ENCODE measurements around the gene FOCAD. TPM values are rescaled to one million over a fixed set of nuclear protein-coding genes. Genes with fewer than 3 reads are reported as not detected.
"Not testable (repeated sequence)": the region's sequence is repeated elsewhere in the genome, so short reads cannot be mapped to it uniquely, and the experiment has no call there.

Gene FOCAD
- total and polyA plus RNA-seq, 10 of the 15 experiments (the other 5 are each of a cell fraction or from before 2014, with no cell fraction given) = 13.7 to 93.0 (median 41.8) TPM

DNA sequence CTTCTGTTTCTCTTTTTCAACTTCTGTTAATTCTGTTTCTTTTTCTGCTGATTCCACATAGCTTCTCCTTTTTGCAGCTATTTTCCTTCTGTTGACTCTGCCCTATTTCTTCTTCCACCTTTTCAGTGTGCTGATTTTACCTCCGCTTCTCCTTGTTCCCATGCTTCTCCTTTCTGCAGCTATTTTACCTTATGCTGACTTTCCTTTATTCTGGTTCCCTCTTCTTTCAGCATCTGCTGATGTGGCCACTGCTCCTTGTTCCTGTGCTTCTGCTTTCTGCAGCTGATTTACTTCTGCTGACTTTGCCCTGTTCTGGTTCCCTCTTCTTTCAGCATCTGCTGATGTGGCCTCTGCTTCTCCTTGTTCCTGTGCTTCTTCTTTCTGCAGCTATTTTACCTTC lies 288.6 kb downstream of the FOCAD start:
- no peak for TF ChIP-seq IKZF1 (conservative IDR thresholded peaks at IDR 0.05)
- TF ChIP-seq HDGF (IDR thresholded peaks at IDR 0.05) = no peak
- no peak for TF ChIP-seq SIN3A (IDR thresholded peaks at IDR 0.05; ENCODE audit: low read depth, low read length)
- no peak for TF ChIP-seq LARP7 (IDR thresholded peaks at IDR 0.05)
- no peak for TF ChIP-seq RAD51 (IDR thresholded peaks at IDR 0.05)
- H3K79me2 ChIP-seq (ENCODE audit: control insufficient read depth, insufficient read depth, low read length) = no peaks in the 10 kb centered on the region
- peaks cover 2 to 7% of the 10 kb centered on the region in 2 experiments; a peak in 3 of 4 replicates for H3K36me3 ChIP-seq (ENCODE audit: control insufficient read depth in 2 of 2, insufficient read depth in 2 of 2, low read length in 1 of 2)
- no peaks in the 10 kb centered on the region for H4K20me1 ChIP-seq (ENCODE audit: control insufficient read depth, insufficient read depth)
- DNase-seq (ENCODE audit: low read depth, low spot score) = no peak
- no peak overlapping the region for H3K9ac ChIP-seq (ENCODE audit: control insufficient read depth, insufficient read depth, low read length)
- H3K4me1 ChIP-seq (ENCODE audit: control insufficient read depth, insufficient read depth, low read length) = no peaks in the 10 kb centered on the region
- BruUV-seq (replicated peaks) = no TSS peak
- no peaks in the 10 kb centered on the region; the same call in 1 of the 3 replicates for H3K9me3 ChIP-seq (replicated peaks; ENCODE audit: control insufficient read depth, insufficient read depth, low read length)
- intact Hi-C loops (cut with micrococcal nuclease; ENCODE audit: unreplicated experiment) = no loop called here
- ChIA-PET CTCF (interaction anchor here (0.6 to 0.7 kb wide), 2 partner anchors 19 to 20 kb away, joined by 3 read pairs; no protein-coding TSS in a partner anchor), SMC1A (ENCODE audit: uncharacterized antibody, unreplicated experiment) (interaction anchor here (0.7 to 1.4 kb wide), 3 partner anchors 9 to 20 kb away, joined by 3 to 6 read pairs (median 3); no protein-coding TSS in a partner anchor), RAD21 (ENCODE audit: unreplicated experiment) (no interaction called here), POLR2A (no interaction called here)
- H3K4me3 ChIP-seq = no peak overlapping the region
- no peak for FAIRE-seq
- no peak overlapping the region for H3K4me2 ChIP-seq (ENCODE audit: control insufficient read depth, insufficient read depth)
- in situ Hi-C loops (cut with MboI) = no loop called here
- ATAC-seq = no peak
- no peak overlapping the region for H3K27ac ChIP-seq (ENCODE audit: control insufficient read depth, insufficient read depth)
- H2AFZ ChIP-seq (ENCODE audit: control insufficient read depth, low read depth, low read length) = no peak overlapping the region
- 100% methylated on average over 1 of the region's 1 CpG for WGBS (ENCODE audit: insufficient coverage, insufficient replicate concordance, low lambda C conversion rate, missing lambda C conversion rate)
- no peaks in the 10 kb centered on the region for H3K27me3 ChIP-seq (replicated peaks in 1 of 2; ENCODE audit: control insufficient read depth in 2 of 2, insufficient read depth in 2 of 2, low read length in 1 of 2)

DNA sequence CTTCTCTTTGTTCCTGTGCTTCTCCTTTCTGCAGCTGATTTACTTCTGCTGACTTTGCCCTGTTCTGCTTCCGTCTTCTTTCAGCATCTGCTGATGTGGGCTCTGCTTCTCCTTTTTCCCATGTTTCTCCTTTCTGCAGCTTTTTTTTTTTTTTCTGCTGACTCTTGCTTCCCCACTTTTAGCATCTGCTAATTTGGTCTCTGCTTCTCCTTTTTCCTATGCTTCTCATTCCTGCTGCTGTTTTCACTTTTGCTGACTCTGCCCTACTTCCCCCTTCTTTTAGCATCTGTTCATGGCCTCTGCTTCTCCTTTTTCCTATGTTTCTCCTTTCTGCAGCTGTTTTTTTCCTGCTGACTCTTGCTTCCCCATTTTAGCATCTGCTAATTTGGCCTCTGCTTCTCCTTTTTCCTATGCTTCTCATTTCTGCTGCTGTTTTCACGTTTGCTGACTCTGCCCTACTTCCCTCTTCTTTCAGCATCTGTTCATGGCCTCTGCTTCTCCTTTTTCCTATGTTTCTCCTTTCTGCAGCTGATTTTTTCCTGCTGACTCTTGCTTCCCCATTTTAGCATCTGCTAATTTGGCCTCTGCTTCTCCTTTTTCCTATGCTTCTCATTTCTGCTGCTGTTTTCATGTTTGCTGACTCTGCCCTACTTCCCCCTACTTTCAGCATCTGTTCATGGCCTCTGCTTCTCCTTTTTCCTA lies 289.3 kb downstream of the FOCAD start:
- H3K9me3 ChIP-seq (replicated peaks; ENCODE audit: control insufficient read depth, insufficient read depth, low read length); POLR2A ChIA-PET; H3K4me1 ChIP-seq (ENCODE audit: control insufficient read depth, insufficient read depth, low read length); H3K4me2 ChIP-seq (ENCODE audit: control insufficient read depth, insufficient read depth); DNase-seq (ENCODE audit: low read depth, low spot score); intact Hi-C loops (cut with micrococcal nuclease; ENCODE audit: unreplicated experiment); BruUV-seq (replicated peaks); H3K4me3 ChIP-seq; ATAC-seq; in situ Hi-C loops (cut with MboI); H3K36me3 ChIP-seq (ENCODE audit: control insufficient read depth in 2 of 2, insufficient read depth in 2 of 2, low read length in 1 of 2); RAD21 ChIA-PET (ENCODE audit: unreplicated experiment); H2AFZ ChIP-seq (ENCODE audit: control insufficient read depth, low read depth, low read length); H3K27me3 ChIP-seq (replicated peaks in 1 of 2; ENCODE audit: control insufficient read depth in 2 of 2, insufficient read depth in 2 of 2, low read length in 1 of 2); H3K79me2 ChIP-seq (ENCODE audit: control insufficient read depth, insufficient read depth, low read length); H3K9ac ChIP-seq (ENCODE audit: control insufficient read depth, insufficient read depth, low read length); FAIRE-seq; H4K20me1 ChIP-seq (ENCODE audit: control insufficient read depth, insufficient read depth); H3K27ac ChIP-seq (ENCODE audit: control insufficient read depth, insufficient read depth): not testable (repeated sequence)
- SMC1A ChIA-PET (ENCODE audit: uncharacterized antibody, unreplicated experiment) = interaction anchor here (0.7 to 1.4 kb wide), 2 partner anchors 21 to 26 kb away, joined by 3 to 6 read pairs; no protein-coding TSS in a partner anchor
- 53% methylated on average over 2 of the region's 2 CpGs for WGBS (ENCODE audit: insufficient coverage, insufficient replicate concordance, low lambda C conversion rate, missing lambda C conversion rate)
- CTCF ChIA-PET = interaction anchor here (0.6 to 0.7 kb wide), 3 partner anchors 20 to 226 kb away, joined by 3 read pairs; no protein-coding TSS in a partner anchor
